Epithelial cell of esophagus (primary cell): Measurements from ENCODE around the gene COG6.

ENCODE experiments used
- DNase-seq: peaks from one replicate; pipeline ENCODE4 v3.0.0; 2010; ENCODE audit warnings: low read depth
- H3K4me3 ChIP-seq: 2 replicates; pipeline ENCODE4 v1.5.1; 2011; ENCODE audit warnings: mild to moderate bottlenecking, low read length, control low read depth
- TF ChIP-seq, protein P1 (sequence below): IDR thresholded peaks from 2 replicates; pipeline ENCODE4 v1.5.1; 2011; ENCODE audit warnings: low read depth, mild to moderate bottlenecking, low read length, control low read depth, inconsistent platforms; ENCODE audit not compliant: insufficient read depth; ENCODE audit errors: missing control alignments

The COG6 gene

DNA sequence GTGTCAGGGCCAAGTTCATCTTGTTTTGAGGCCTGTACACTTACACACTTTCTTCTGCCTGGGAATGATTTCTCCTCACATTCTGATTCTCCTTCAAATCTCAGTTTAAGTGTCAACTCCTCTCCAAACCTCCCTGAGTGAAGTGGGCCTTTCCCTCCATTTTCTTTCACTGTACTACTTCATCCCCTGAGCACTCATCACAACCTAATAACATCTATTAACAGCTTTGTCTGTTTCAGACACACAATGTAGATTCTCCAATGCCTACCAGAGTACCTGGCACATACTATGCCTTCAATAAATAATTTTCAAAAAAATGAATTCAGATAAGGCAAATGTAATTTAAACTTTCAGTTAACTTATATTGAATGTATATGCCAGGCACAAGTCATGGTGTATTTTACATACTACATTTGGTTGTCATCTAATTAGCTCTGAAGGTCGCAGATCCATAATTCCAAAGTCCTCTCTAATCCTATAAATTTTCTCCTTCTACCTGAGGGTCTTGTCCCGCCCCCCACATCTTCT is 357 bp upstream of the COG6 start:
- no peak for DNase-seq
- TF ChIP-seq, protein P1, sequence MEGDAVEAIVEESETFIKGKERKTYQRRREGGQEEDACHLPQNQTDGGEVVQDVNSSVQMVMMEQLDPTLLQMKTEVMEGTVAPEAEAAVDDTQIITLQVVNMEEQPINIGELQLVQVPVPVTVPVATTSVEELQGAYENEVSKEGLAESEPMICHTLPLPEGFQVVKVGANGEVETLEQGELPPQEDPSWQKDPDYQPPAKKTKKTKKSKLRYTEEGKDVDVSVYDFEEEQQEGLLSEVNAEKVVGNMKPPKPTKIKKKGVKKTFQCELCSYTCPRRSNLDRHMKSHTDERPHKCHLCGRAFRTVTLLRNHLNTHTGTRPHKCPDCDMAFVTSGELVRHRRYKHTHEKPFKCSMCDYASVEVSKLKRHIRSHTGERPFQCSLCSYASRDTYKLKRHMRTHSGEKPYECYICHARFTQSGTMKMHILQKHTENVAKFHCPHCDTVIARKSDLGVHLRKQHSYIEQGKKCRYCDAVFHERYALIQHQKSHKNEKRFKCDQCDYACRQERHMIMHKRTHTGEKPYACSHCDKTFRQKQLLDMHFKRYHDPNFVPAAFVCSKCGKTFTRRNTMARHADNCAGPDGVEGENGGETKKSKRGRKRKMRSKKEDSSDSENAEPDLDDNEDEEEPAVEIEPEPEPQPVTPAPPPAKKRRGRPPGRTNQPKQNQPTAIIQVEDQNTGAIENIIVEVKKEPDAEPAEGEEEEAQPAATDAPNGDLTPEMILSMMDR, result no peak
- H3K4me3 ChIP-seq, result peak overlapping the region; percentile 88

- H3K4me3 ChIP-seq, result peak overlapping the region; percentile 88
- peak; percentile 6 for DNase-seq
- TF ChIP-seq, protein P1, result no peak
Observed at GRCh38 chr13:39656325-39656677, 839 bp downstream of the COG6 start.

DNA sequence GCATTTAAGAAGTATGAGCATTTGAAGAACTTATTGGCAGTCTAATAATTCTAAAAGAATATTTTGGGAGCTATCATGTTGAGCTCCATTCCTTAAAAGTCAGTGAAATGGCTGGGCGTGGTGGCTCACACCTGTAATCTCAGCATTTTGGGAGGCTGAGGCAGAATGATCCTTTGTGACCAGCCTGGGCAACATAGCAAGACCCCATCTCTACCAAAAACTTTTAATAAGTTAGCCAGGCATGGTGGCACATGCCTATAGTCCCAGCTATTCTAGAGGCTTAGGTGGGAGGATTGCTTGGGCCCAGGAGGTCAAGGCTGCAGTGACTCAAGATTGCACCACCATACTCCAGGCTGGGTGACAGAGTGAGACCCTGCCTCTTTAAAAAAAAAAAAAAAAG is 8.0 kb downstream of the COG6 start:
- TF ChIP-seq, protein P1, result no peak
- no peak overlapping the region for H3K4me3 ChIP-seq
- DNase-seq, result no peak

GRCh38 chr13:39663958-39664357 is 8.5 kb downstream of the COG6 start:
- no peak overlapping the region for H3K4me3 ChIP-seq
- no peak for DNase-seq
- TF ChIP-seq, protein P1, result no peak

DNA sequence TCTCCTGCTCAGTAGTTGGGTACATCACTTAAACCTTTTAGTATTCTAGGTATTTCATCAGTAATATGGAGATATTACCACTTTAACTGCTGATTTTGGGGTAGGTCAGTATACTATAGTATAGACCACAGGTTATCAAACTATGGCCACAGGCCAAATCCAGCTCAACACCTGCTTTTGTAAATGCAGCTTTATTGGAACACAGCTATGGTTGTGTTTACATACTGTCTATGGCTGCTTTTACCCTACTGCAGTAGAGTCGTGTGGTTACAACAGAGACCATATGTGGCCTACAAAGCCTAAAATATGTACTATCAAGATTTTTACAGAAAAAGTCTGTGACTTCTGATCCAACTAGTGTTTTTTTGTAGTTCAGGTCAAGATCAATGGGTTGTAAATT is 10.3 kb downstream of the COG6 start:
- H3K4me3 ChIP-seq, result no peak overlapping the region
- TF ChIP-seq, protein P1, result no peak
- no peak for DNase-seq

DNA sequence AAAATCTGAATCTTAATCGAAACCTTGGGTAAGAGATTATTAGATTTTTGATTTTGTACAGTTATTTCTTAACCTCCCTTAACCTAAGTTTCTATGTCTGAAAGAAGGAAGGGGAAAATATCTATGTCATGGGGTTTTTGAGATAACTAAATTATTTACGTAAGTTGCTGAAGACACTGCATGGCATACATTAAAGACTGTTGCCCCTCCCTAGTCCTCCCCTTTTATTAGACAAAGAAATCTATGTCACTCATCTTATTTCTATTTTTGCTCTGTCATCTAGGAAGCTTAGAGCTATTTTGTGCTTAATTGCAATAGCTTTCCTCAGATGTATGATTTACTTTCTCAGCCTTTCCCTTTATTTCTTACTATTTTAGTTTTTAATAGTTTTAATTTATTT is 15.0 kb downstream of the COG6 start:
- DNase-seq, result no peak
- H3K4me3 ChIP-seq, result no peak overlapping the region
- TF ChIP-seq, protein P1, result no peak

DNA sequence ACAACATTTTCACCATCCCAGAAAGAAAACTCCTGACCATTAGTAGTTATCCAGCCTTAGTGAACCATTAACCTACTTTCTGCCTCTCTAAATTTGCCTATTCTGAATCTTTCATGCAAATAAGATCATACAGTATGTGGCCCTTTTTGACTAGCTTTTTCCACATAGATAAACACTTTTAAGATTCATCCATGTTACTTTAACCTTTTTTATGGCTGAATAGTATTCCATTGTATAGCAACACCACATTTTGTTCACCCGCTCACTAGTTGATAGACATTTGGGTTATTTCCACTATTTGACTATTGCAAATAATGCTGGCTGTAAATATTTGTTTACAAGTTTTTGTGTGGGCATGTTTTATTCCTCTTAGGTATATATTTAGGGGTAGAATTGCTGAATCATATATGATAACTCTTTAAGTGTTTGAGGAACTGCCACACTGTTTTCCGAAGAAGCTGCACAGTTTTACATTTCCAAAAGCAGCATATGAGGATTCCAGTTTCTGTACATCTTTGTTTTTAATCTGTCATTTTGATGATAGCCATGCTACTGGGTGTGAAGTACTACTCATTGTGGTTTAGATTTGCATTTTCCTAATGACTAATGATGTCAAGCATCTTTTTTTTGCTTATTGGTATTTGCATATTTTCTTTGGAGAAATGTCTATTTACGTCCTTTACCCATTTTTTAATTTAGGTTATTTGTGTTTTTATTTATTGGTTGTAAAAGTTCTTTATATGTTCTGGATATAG is 17.1 kb downstream of the COG6 start:
- DNase-seq, result no peak
- TF ChIP-seq, protein P1, result no peak

More for the DNA sequence above, 17.1 kb downstream of the COG6 start:
- no peak overlapping the region for H3K4me3 ChIP-seq
